Aorta (tissue), 5 donors: Measurements from ENCODE around the gene SUSD1. TPM values are rescaled to one million over a fixed set of nuclear protein-coding genes. Genes with fewer than 3 reads are reported as not detected.

Experiments used
- ATAC-seq: fragments of 200-7000 bp; cut with Tn5 transposase; one replicate; pipeline ENCODE4 v1.9.1; 2022; ENCODE audit warnings: moderate library complexity; ENCODE audit not compliant: low FRiP score
- DNase-seq, 2 donors: peaks; one replicate each; pipeline ENCODE4 v3.0.0-alpha.2; 2020
- H3K27ac ChIP-seq, 2 donors: one replicate each; pipeline ENCODE4 v1.5.1; 2013; ENCODE audit warnings: low read length in 2 of 2, mild to moderate bottlenecking in 2 of 2, moderate library complexity in 2 of 2, control low read depth in 1 of 2, inconsistent platforms in 1 of 2, low read depth in 1 of 2
- H3K27me3 ChIP-seq, 2 donors: one replicate each; pipeline ENCODE4 v1.6.1; 2013; ENCODE audit warnings: control low read depth in 1 of 2, low read length in 1 of 2, mild to moderate bottlenecking in 1 of 2, moderate library complexity in 1 of 2; ENCODE audit not compliant: insufficient read depth in 2 of 2, control insufficient read depth in 1 of 2
- H3K36me3 ChIP-seq, 2 donors: one replicate each; pipeline ENCODE4 v1.6.1; 2013; ENCODE audit warnings: control low read depth in 1 of 2, low read length in 1 of 2, mild to moderate bottlenecking in 1 of 2; ENCODE audit not compliant: insufficient read depth in 2 of 2, control insufficient read depth in 1 of 2
- H3K4me1 ChIP-seq, 2 donors: one replicate each; pipeline ENCODE4 v1.6.1; 2013; ENCODE audit warnings: low read length in 2 of 2, control low read depth in 1 of 2, mild to moderate bottlenecking in 1 of 2, moderate library complexity in 1 of 2; ENCODE audit not compliant: insufficient read depth in 2 of 2, control insufficient read depth in 1 of 2
- H3K4me3 ChIP-seq, 2 donors: one replicate each; pipeline ENCODE4 v1.5.1; 2013; ENCODE audit warnings: low read length in 2 of 2, control low read depth in 1 of 2, mild to moderate bottlenecking in 1 of 2
- H3K9me3 ChIP-seq: one replicate; pipeline ENCODE4 v1.6.1; 2013; ENCODE audit warnings: mild to moderate bottlenecking, low read length; ENCODE audit not compliant: control insufficient read depth
- WGBS, 2 donors: extraction: QIAGEN DNeasy Blood & Tissue Kit; methylation state at CpG; one replicate each; pipeline ENCODE4 v1.1.7; 2013; 5-methylcytosine and 5-hydroxymethylcytosine counted together
- intact Hi-C, 2 donors: fragments of 100-400 bp; cut with DNase I; formaldehyde crosslinking; loops; one replicate each; pipeline versions ENCODE4 v1.14.2 to v1.15.0; 2022
- polyA plus RNA-seq, 2 donors: library from polyadenylated mRNA; stranded (reverse); fragments of 200-250 nt; gene quantifications; one replicate each; pipeline ENCODE4 v1.2.3, GENCODE V29; 2013
- total RNA-seq, 2 donors: library from RNA; stranded (reverse); fragmentation: NEBNext Ultra II Directional; extraction: Animal tissue kit (Norgen Biotek cat#: 25700); gene quantifications; one replicate each; pipeline ENCODE4 v1.2.1, GENCODE V29; 2021
- donor health status: healthy with polysubstance abuse.
- donor health status: Bipolar disorder and iron deficiency.
- donor health status: DM: no; HTN: no; CAD: no.
- donor health status: DM: no; HTN: no; CAD: no.
- donor health status: DM: yes; HTN: yes; CAD: no.

SUSD1 gene
- total and polyA plus RNA-seq, 4 donors: 3.4 to 14.3 (median 9.0) TPM

GRCh38 chr9:112065806-112066606 is 109.1 kb downstream of the SUSD1 start:
- DNase-seq: peak in 1 of 2 donors; percentile 73

GRCh38 chr9:112064871-112065270 is 110.2 kb downstream of the SUSD1 start:
- intact Hi-C loops: loop anchor here in 1 of 2 donors (10.0 kb wide), 1 partner anchor 470 kb away; the partner anchor contains the start of gene PTGR1
- no peak for DNase-seq
- ATAC-seq: no peak
- Histone ChIP-seq H3K36me3 (no peaks in the 10 kb centered on the region), H3K9me3 (no peaks in the 10 kb centered on the region), H3K4me1 (peaks cover 0 to 2% of the 10 kb centered on the region in 2 donors), H3K27me3 (no peaks in the 10 kb centered on the region), H3K4me3 (no peak overlapping the region), H3K27ac (no peak overlapping the region)
- WGBS, 2 donors: 94 to 95% methylated on average over 5 of the region's 5 CpGs

More at GRCh38 chr9:112065806-112066606, 109.1 kb downstream of the SUSD1 start:
- Histone ChIP-seq H3K9me3 (no peaks in the 10 kb centered on the region), H3K27ac (no peak overlapping the region), H3K36me3 (no peaks in the 10 kb centered on the region), H3K27me3 (no peaks in the 10 kb centered on the region), H3K4me1 (peaks cover 0 to 2% of the 10 kb centered on the region in 2 donors), H3K4me3 (no peak overlapping the region)
- intact Hi-C loops: loop anchor here in 1 of 2 donors (10.0 kb wide), 1 partner anchor 471 kb away; the partner anchor contains the start of gene PTGR1
- WGBS, 2 donors: 69 to 79% methylated on average over 14 of the region's 14 CpGs
- ATAC-seq: peak; percentile 53

GRCh38 chr9:112063586-112063985 is 111.5 kb downstream of the SUSD1 start:
- no peaks in the 10 kb centered on the region for H3K36me3 ChIP-seq
- peaks cover 0 to 2% of the 10 kb centered on the region in 2 donors for H3K4me1 ChIP-seq
- WGBS, 2 donors: 94 to 97% methylated on average over 4 of the region's 4 CpGs
- H3K27me3 ChIP-seq: no peaks in the 10 kb centered on the region
- H3K27ac ChIP-seq: no peak overlapping the region
- no peaks in the 10 kb centered on the region for H3K9me3 ChIP-seq
- intact Hi-C loops: loop anchor here in 1 of 2 donors (10.0 kb wide), 1 partner anchor 469 kb away; the partner anchor contains the start of gene PTGR1
- no peak overlapping the region for H3K4me3 ChIP-seq
- no peak for DNase-seq
- ATAC-seq: no peak

GRCh38 chr9:112063151-112063550 is 111.9 kb downstream of the SUSD1 start:
- Histone ChIP-seq H3K36me3 (no peaks in the 10 kb centered on the region), H3K27me3 (no peaks in the 10 kb centered on the region), H3K4me1 (peaks cover 0 to 2% of the 10 kb centered on the region in 2 donors), H3K9me3 (no peaks in the 10 kb centered on the region), H3K4me3 (no peak overlapping the region), H3K27ac (no peak overlapping the region)
- intact Hi-C loops: loop anchor here in 1 of 2 donors (10.0 kb wide), 1 partner anchor 468 kb away; the partner anchor contains the start of gene PTGR1
- ATAC-seq: no peak
- no peak for DNase-seq

- intact Hi-C loops: loop anchor here in 1 of 2 donors (10.0 kb wide), 1 partner anchor 466 kb away; the partner anchor contains the start of gene PTGR1
- H3K27me3 ChIP-seq: no peaks in the 10 kb centered on the region
- peak; percentile 87 for ATAC-seq
- no peaks in the 10 kb centered on the region for H3K36me3 ChIP-seq
- peak; percentile 79 to 88 for DNase-seq
- peaks cover 0 to 2% of the 10 kb centered on the region in 2 donors for H3K4me1 ChIP-seq
- H3K4me3 ChIP-seq: no peak overlapping the region
- peaks cover 2% of the 10 kb centered on the region for H3K9me3 ChIP-seq
- 0 to 2% methylated on average over 3 of the region's 3 CpGs for WGBS, 2 donors
- peak overlapping the region; percentile 22 to 82 for H3K27ac ChIP-seq
These were observed 113.9 kb downstream of the SUSD1 start for GRCh38 chr9:112061152-112061740.

- Histone ChIP-seq H3K4me3 (no peak overlapping the region), H3K4me1 (peaks cover 0 to 2% of the 10 kb centered on the region in 2 donors), H3K36me3 (no peaks in the 10 kb centered on the region), H3K27me3 (no peaks in the 10 kb centered on the region), H3K27ac (no peak overlapping the region), H3K9me3 (peaks cover 2% of the 10 kb centered on the region)
- DNase-seq (no peak), ATAC-seq (no peak)
- 91 to 94% methylated on average over 3 of the region's 3 CpGs for WGBS, 2 donors
- intact Hi-C loops: loop anchor here in 1 of 2 donors (10.0 kb wide), 1 partner anchor 465 kb away; the partner anchor contains the start of gene PTGR1
These were observed 115.2 kb downstream of the SUSD1 start for GRCh38 chr9:112059966-112060320.

- ATAC-seq: no peak
- Histone ChIP-seq H3K4me3 (no peak overlapping the region), H3K36me3 (no peaks in the 10 kb centered on the region), H3K9me3 (peaks cover 2% of the 10 kb centered on the region), H3K27ac (no peak overlapping the region), H3K4me1 (peaks cover 0 to 2% of the 10 kb centered on the region in 2 donors), H3K27me3 (no peaks in the 10 kb centered on the region)
- intact Hi-C loops: no loop called here
- 58 to 62% methylated on average over 13 of the region's 13 CpGs for WGBS, 2 donors
- DNase-seq: peak in 1 of 2 donors; percentile 66
These were observed 115.7 kb downstream of the SUSD1 start for GRCh38 chr9:112059145-112059965.

GRCh38 chr9:112056996-112057395 is 118.1 kb downstream of the SUSD1 start:
- Histone ChIP-seq H3K4me3 (no peak overlapping the region), H3K4me1 (peaks cover 0 to 2% of the 10 kb centered on the region in 2 donors), H3K27me3 (no peaks in the 10 kb centered on the region), H3K9me3 (peaks cover 2% of the 10 kb centered on the region), H3K36me3 (no peaks in the 10 kb centered on the region), H3K27ac (no peak overlapping the region)
- WGBS, 2 donors: 83 to 86% methylated on average over 2 of the region's 2 CpGs
- intact Hi-C loops: no loop called here
- peak in 1 of 2 donors; percentile 69 for DNase-seq
- ATAC-seq: no peak
